Ascending aorta (tissue), 2 donors: ENCODE results near the gene PDGFB. TPM values are rescaled to one million over a fixed set of nuclear protein-coding genes. Genes with fewer than 3 reads are reported as not detected.

ENCODE experiments used
- DNase-seq, 2 donors: peaks; one replicate each; pipeline ENCODE4 v3.0.0-alpha.2; 2019; ENCODE audit warnings: low spot score in 2 of 2
- H3K27ac ChIP-seq, 2 donors: fragments of 200-600 bp; sonication (generic); one replicate each; pipeline ENCODE4 v1.5.1; 2016 to 2017; ENCODE audit warnings: mild to moderate bottlenecking in 1 of 2
- H3K27me3 ChIP-seq: fragments of 200-600 bp; sonication (generic); one replicate; pipeline ENCODE4 v1.5.1; 2017
- H3K36me3 ChIP-seq, 2 donors: fragments of 200-600 bp; sonication (generic); one replicate each; pipeline ENCODE4 v1.5.1; 2016
- H3K4me1 ChIP-seq, 2 donors: fragments of 200-600 bp; sonication (generic); one replicate each; pipeline ENCODE4 v1.5.1; 2016 to 2017; ENCODE audit warnings: mild to moderate bottlenecking in 1 of 2
- H3K4me3 ChIP-seq, 2 donors: fragments of 200-600 bp; sonication (generic); one replicate each; pipeline ENCODE4 v1.5.1; 2016 to 2017; ENCODE audit warnings: mild to moderate bottlenecking in 1 of 2
- H3K9me3 ChIP-seq, 2 donors: fragments of 200-600 bp; sonication (generic); one replicate each; pipeline ENCODE4 v1.5.1; 2016
- CTCF ChIP-seq, 3 experiments: fragments of 200-600 bp in 2 of 3; fragments of 450-650 bp in 1 of 3; sonication (generic) in 2 of 3; IDR thresholded peaks; one replicate each; pipeline ENCODE4 v1.5.1; 2016 to 2019; ENCODE audit warnings: antibody characterized with exemption in 3 of 3, mild to moderate bottlenecking in 1 of 3, moderate library complexity in 1 of 3
- intact Hi-C: fragments of 100-400 bp; cut with DNase I; formaldehyde crosslinking; loops from one replicate; pipeline ENCODE4 v1.15.1; 2023
- total RNA-seq: library from RNA; depleted of rRNA; stranded (reverse); fragments of >200 nt; gene quantifications from one replicate; pipeline ENCODE4 v1.1.0, GENCODE V29; 2016

Gene PDGFB
- total RNA-seq, 1 donor from 2014 or later, result 8.9 TPM

- Histone ChIP-seq H3K27ac (no peak overlapping the region), H3K27me3 (no peaks in the 10 kb centered on the region), H3K4me1 (no peaks in the 10 kb centered on the region), H3K4me3 (no peak overlapping the region), H3K9me3 (peaks cover 0 to 8% of the 10 kb centered on the region in 2 donors), H3K36me3 (no peaks in the 10 kb centered on the region)
- TF ChIP-seq CTCF (IDR thresholded peaks at IDR 0.05), result no peak
- DNase-seq, result no peak
- intact Hi-C loops, result no loop called here
These were observed 35.5 kb upstream of the PDGFB start for GRCh38 chr22:39280250-39280649.

DNA sequence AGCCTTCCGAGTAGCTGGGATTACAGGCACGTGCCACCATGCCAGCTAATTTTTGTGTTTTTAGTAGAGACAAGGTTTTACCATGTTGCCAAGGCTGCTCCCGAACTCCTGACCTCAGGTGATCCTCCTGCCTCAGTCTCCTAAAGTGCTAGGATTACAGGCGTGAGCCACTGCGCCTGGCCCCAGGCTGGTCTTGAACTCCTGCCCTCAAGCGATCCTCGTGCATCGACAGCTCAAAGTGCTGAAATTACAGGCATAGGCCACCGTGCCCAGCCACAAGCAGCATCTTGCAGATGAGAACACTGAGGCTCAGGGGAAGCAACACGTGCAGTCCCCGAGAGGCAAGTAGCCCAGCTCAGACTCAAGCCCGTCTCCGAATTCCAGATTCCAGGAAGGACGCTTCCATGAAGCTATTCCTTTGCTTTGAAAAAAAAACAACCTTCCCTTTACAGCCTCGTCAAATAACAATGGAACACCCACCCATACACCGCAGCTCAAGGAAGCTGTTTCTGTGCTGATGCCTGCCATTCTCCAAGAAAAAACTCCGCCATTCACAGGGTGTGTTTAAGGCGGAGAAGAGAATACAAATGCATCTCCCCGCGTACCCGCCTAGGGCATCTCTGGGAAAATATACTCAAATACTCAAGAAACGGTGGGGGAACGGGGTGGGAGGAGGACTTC lies 34.5 kb upstream of the PDGFB start:
- Histone ChIP-seq H3K9me3 (no peaks in the 10 kb centered on the region), H3K36me3 (no peaks in the 10 kb centered on the region), H3K4me1 (no peaks in the 10 kb centered on the region), H3K27me3 (no peaks in the 10 kb centered on the region), H3K27ac (no peak overlapping the region), H3K4me3 (no peak overlapping the region)
- TF ChIP-seq CTCF (IDR thresholded peaks at IDR 0.05), result no peak
- intact Hi-C loops, result no loop called here
- no peak for DNase-seq

GRCh38 chr22:39278040-39278439 lies 33.3 kb upstream of the PDGFB start:
- H3K4me1 ChIP-seq, result no peaks in the 10 kb centered on the region
- no peak overlapping the region for H3K4me3 ChIP-seq
- no peaks in the 10 kb centered on the region for H3K9me3 ChIP-seq
- intact Hi-C loops, result no loop called here
- no peaks in the 10 kb centered on the region for H3K36me3 ChIP-seq
- H3K27ac ChIP-seq, result no peak overlapping the region
- no peak for TF ChIP-seq CTCF (IDR thresholded peaks at IDR 0.05)
- H3K27me3 ChIP-seq, result no peaks in the 10 kb centered on the region
- no peak for DNase-seq

GRCh38 chr22:39277142-39277607 lies 32.4 kb upstream of the PDGFB start:
- Histone ChIP-seq H3K27ac (no peak overlapping the region), H3K27me3 (no peaks in the 10 kb centered on the region), H3K36me3 (no peaks in the 10 kb centered on the region), H3K4me1 (no peaks in the 10 kb centered on the region), H3K9me3 (no peaks in the 10 kb centered on the region), H3K4me3 (no peak overlapping the region)
- no peak for DNase-seq
- no peak for TF ChIP-seq CTCF (IDR thresholded peaks at IDR 0.05)
- intact Hi-C loops, result no loop called here

DNA sequence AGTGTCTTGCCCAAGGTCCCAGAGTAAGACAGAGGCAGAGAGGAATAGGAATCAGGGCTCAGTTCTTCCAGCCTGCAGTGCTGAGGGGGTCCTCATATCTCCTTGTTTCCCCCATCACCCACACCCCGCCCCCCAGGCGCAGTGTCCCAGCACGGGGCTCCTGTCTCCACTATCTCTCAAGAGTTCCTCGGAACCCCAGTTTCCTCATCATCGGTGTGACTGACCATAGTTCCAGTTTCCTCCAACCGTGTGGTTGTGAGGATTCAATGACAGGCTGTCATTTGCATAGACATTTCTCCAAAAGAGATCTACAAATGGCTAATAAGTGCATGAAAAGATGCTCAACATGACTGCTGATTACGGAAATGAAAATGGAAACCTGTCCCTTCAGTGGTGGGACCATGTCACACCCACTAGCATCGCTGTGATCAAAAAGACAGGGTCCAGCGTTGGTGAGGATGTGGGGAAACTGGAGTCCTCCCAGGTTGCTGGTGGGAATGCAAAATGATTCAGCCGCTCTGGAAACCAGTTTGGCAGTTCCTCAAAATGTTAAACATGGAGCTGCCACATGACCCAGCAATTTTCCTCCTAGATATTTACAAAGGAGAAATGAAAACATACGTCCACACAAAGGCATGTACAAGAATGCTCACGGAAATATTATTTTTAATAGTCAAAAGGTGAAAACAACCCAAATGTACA lies 31.8 kb upstream of the PDGFB start:
- Histone ChIP-seq H3K4me3 (no peak overlapping the region), H3K36me3 (no peaks in the 10 kb centered on the region), H3K27me3 (no peaks in the 10 kb centered on the region), H3K27ac (no peak overlapping the region), H3K4me1 (no peaks in the 10 kb centered on the region), H3K9me3 (no peaks in the 10 kb centered on the region)
- intact Hi-C loops, result no loop called here
- DNase-seq, result no peak
- no peak for TF ChIP-seq CTCF (IDR thresholded peaks at IDR 0.05)
